ENCODE data around the gene DNAJC8. TPM values are rescaled to one million over a fixed set of nuclear protein-coding genes. Genes with fewer than 3 reads are reported as not detected.

Gene DNAJC8
- total RNA-seq, 2 donors from 2014 or later, result 45.8 to 55.3 TPM

- Histone ChIP-seq H3K27ac (no peak overlapping the region), H3K36me3 (no peaks in the 10 kb centered on the region), H3K27me3 (no peaks in the 10 kb centered on the region), H3K4me3 (no peak overlapping the region), H3K9me3 (no peaks in the 10 kb centered on the region), H3K4me1 (no peaks in the 10 kb centered on the region)
- DNase-seq (ENCODE audit: low spot score), result no peak
- no peak for TF ChIP-seq CTCF (IDR thresholded peaks at IDR 0.05)
Measured at GRCh38 chr1:28190996-28191645, 41.7 kb downstream of the DNAJC8 start.

GRCh38 chr1:28190337-28190979, 42.4 kb downstream of the DNAJC8 start:
- Histone ChIP-seq H3K27me3 (no peaks in the 10 kb centered on the region), H3K36me3 (no peaks in the 10 kb centered on the region), H3K4me3 (no peak overlapping the region), H3K27ac (no peak overlapping the region), H3K4me1 (no peaks in the 10 kb centered on the region), H3K9me3 (no peaks in the 10 kb centered on the region)
- TF ChIP-seq CTCF (IDR thresholded peaks at IDR 0.05), result no peak
- DNase-seq (ENCODE audit: low spot score), result no peak

- DNase-seq (ENCODE audit: low spot score), result no peak
- no peak overlapping the region for H3K27ac ChIP-seq
- H3K36me3 ChIP-seq, result no peaks in the 10 kb centered on the region
- H3K4me3 ChIP-seq, result no peak overlapping the region
- TF ChIP-seq CTCF (IDR thresholded peaks at IDR 0.05), result no peak
- no peaks in the 10 kb centered on the region for H3K4me1 ChIP-seq
- no peaks in the 10 kb centered on the region for H3K27me3 ChIP-seq
- no peaks in the 10 kb centered on the region for H3K9me3 ChIP-seq
Measured at GRCh38 chr1:28185071-28185470, 47.8 kb downstream of the DNAJC8 start.

GRCh38 chr1:28180306-28181305, 52.2 kb downstream of the DNAJC8 start:
- H3K9me3 ChIP-seq, result no peaks in the 10 kb centered on the region
- no peaks in the 10 kb centered on the region for H3K27me3 ChIP-seq
- no peak overlapping the region for H3K4me3 ChIP-seq
- H3K36me3 ChIP-seq, result no peaks in the 10 kb centered on the region
- TF ChIP-seq CTCF (IDR thresholded peaks at IDR 0.05), result no peak
- H3K27ac ChIP-seq, result no peak overlapping the region
- DNase-seq (ENCODE audit: low spot score), result no peak
- H3K4me1 ChIP-seq, result no peaks in the 10 kb centered on the region

- H3K4me3 ChIP-seq, result no peak overlapping the region
- H3K36me3 ChIP-seq, result no peaks in the 10 kb centered on the region
- H3K4me1 ChIP-seq, result peaks cover 0 to 5% of the 10 kb centered on the region in 2 donors
- DNase-seq (ENCODE audit: low spot score), result no peak
- H3K27me3 ChIP-seq, result no peaks in the 10 kb centered on the region
- no peak for TF ChIP-seq CTCF (IDR thresholded peaks at IDR 0.05)
- H3K9me3 ChIP-seq, result no peaks in the 10 kb centered on the region
- H3K27ac ChIP-seq, result no peak overlapping the region
Measured at GRCh38 chr1:28178690-28179485, 53.9 kb downstream of the DNAJC8 start.
